GOT3 (cell line): ENCODE results near the gene ZNF394.
A peak's percentile ranks its signal among the peaks of the same experiment; 100 is the strongest.

Source experiments
- DNase-seq: peaks from one replicate; lab custom pipeline; 2025; ENCODE audit warnings: mixed read lengths; lab: John Stamatoyannopoulos, UW

The ZNF394 gene

GRCh38 chr7:99493823-99494222 is 6.3 kb downstream of the ZNF394 start:
- no peak for DNase-seq

GRCh38 chr7:99490878-99491277 is 9.2 kb downstream of the ZNF394 start:
- no peak for DNase-seq

- DNase-seq, result no peak
Measured at GRCh38 chr7:99489235-99489634, 10.8 kb downstream of the ZNF394 start.

GRCh38 chr7:99485094-99485493 is 15.0 kb downstream of the ZNF394 start:
- DNase-seq, result no peak

- DNase-seq, result no peak
Measured at GRCh38 chr7:99478464-99479440, 21.3 kb downstream of the ZNF394 start.

- DNase-seq, result no peak
Measured at GRCh38 chr7:99476107-99476506, 24.0 kb downstream of the ZNF394 start.

GRCh38 chr7:99473315-99473596 is 26.8 kb downstream of the ZNF394 start:
- DNase-seq, result no peak

- peak; percentile 65 for DNase-seq
Measured at GRCh38 chr7:99472561-99473314, 27.3 kb downstream of the ZNF394 start, which contains the start of gene ZNF789. TSS of gene ZNF789 (plus strand) at chr7:99472890. CDS start at chr7:99476457, 3,567 bp downstream.

GRCh38 chr7:99469381-99470065 is 30.6 kb downstream of the ZNF394 start:
- DNase-seq, result no peak

GRCh38 chr7:99468336-99468918 is 31.7 kb downstream of the ZNF394 start:
- DNase-seq, result no peak

- DNase-seq, result no peak
Measured at GRCh38 chr7:99465421-99465768, 34.7 kb downstream of the ZNF394 start.

GRCh38 chr7:99461221-99461620 is 38.9 kb downstream of the ZNF394 start:
- DNase-seq, result no peak

- no peak for DNase-seq
Measured at GRCh38 chr7:99460651-99461050, 39.4 kb downstream of the ZNF394 start.

- DNase-seq, result no peak
Measured at GRCh38 chr7:99459087-99459486, 41.0 kb downstream of the ZNF394 start.

- DNase-seq, result no peak
Measured at GRCh38 chr7:99457650-99458493, 42.2 kb downstream of the ZNF394 start.

- no peak for DNase-seq
Measured at GRCh38 chr7:99457050-99457649, 42.9 kb downstream of the ZNF394 start.

- no peak for DNase-seq
Measured at GRCh38 chr7:99456288-99456687, 43.8 kb downstream of the ZNF394 start.

- no peak for DNase-seq
Measured at GRCh38 chr7:99455874-99456273, 44.2 kb downstream of the ZNF394 start.

- DNase-seq, result no peak
Measured at GRCh38 chr7:99453105-99453504, 47.0 kb downstream of the ZNF394 start.

GRCh38 chr7:99452541-99452940 is 47.5 kb downstream of the ZNF394 start:
- no peak for DNase-seq

GRCh38 chr7:99451936-99452335 is 48.1 kb downstream of the ZNF394 start:
- DNase-seq, result no peak
